Spleen (tissue), 11 donors: ENCODE measurements around the gene POLD3. TPM values are rescaled to one million over a fixed set of nuclear protein-coding genes. Genes with fewer than 3 reads are reported as not detected.

Source experiments
- polyA plus RNA-seq, 3 donors: library from polyadenylated mRNA; stranded (reverse); fragments of 200-250 nt; gene quantifications; one replicate each; pipeline ENCODE4 v1.2.1, GENCODE V29; 2013
- small RNA-seq, 4 donors: library from RNA; depleted of rRNA; stranded (forward); fragments of <200 nt; gene quantifications; one replicate each; pipeline ENCODE3, GENCODE V24; 2016
- total RNA-seq, 7 donors: library from RNA; depleted of rRNA in 3 of 7; stranded (reverse); fragments of >200 nt in 3 of 7; fragmentation: NEBNext Ultra II Directional in 4 of 7; extraction: Animal tissue kit (Norgen Biotek cat#: 25700) in 4 of 7; gene quantifications; one replicate each; pipeline versions ENCODE4 v1.1.0 to v1.2.1, GENCODE V29; 2016 to 2021
- donor health status: healthy with polysubstance abuse.
- donor health status: DM: no; HTN: no; CAD: no; lungs with moderate emphysema.
- donor health status: DM: no; HTN: no; CAD: no.
- donor health status: Bipolar disorder and iron deficiency.
- donor health status: healthy.
- donor health status: DM: no; HTN: no; CAD: no.
- donor health status: DM: yes; HTN: yes; CAD: no.

The POLD3 gene
- total and polyA plus RNA-seq, 10 donors: 5.0 to 23.1 (median 16.6) TPM

Small RNAs within 50 kb of the gene (small RNA-seq; reads per million reads assigned to genes)
- gene RANP3 (0 reads per million in 4 donors), gene RN7SKP297 (0 reads per million in 4 donors)

Other genes with a start within 250 kb of the POLD3 start
- 1 to 10 TPM; 4.6 to 7.1 (median 5.5) TPM for gene PGM2L1, start 194.1 kb upstream of the POLD3 start, total RNA-seq
- gene PGM2L1, start 194.1 kb upstream of the POLD3 start, polyA plus RNA-seq: under 1 TPM; 0.37 to 0.99 (median 0.76) TPM
- 10 to 100 TPM; 19.3 to 61.8 (median 27.0) TPM for gene KCNE3, start 125.0 kb upstream of the POLD3 start, total RNA-seq
- 1 to 10 TPM; 4.2 to 9.6 (median 5.1) TPM for gene KCNE3, start 125.0 kb upstream of the POLD3 start, polyA plus RNA-seq
- gene LIPT2, start 98.9 kb upstream of the POLD3 start, total RNA-seq: 1 to 10 TPM; 2.3 to 9.1 (median 4.6) TPM
- gene LIPT2, start 98.9 kb upstream of the POLD3 start, polyA plus RNA-seq: 1 to 10 TPM; 2.0 to 3.3 (median 2.1) TPM
- gene CHRDL2, start 138.8 kb downstream of the POLD3 start, total RNA-seq: 1 to 10 TPM in 3 of 7 donors, not detected in 4; 1.5 to 2.2 (median 1.7) TPM
- gene CHRDL2, start 138.8 kb downstream of the POLD3 start, polyA plus RNA-seq: under 1 TPM in 2 of 3 donors, not detected in 1; 0.24 to 0.91 TPM
- gene RNF169, start 156.3 kb downstream of the POLD3 start, total RNA-seq: 10 to 100 TPM; 23.1 to 34.1 (median 26.3) TPM
- 1 to 10 TPM; 2.5 to 4.7 (median 3.6) TPM for gene RNF169, start 156.3 kb downstream of the POLD3 start, polyA plus RNA-seq